Head of caudate nucleus (tissue), 42 donors: Measurements from ENCODE around the gene ZNF850.
"Not testable (repeated sequence)": the region's sequence is repeated elsewhere in the genome, so short reads cannot be mapped to it uniquely, and the experiment has no call there.

Experiments
- DNase-seq, 42 donors: peaks; one replicate each; pipeline versions ENCODE4 v3.0.0 to v3.0.0-alpha.2; 2020 to 2021; ENCODE audit warnings: mixed read lengths in 7 of 42
- intact Hi-C: fragments of 100-400 bp; cut with DNase I; formaldehyde crosslinking; loops from one replicate; pipeline ENCODE4 v1.15.0; 2022

Gene ZNF850

GRCh38 chr19:36772311-36773222 lies at the start of gene ZNF850:
ZNF850 (minus strand) TSS chr19:36772807; CDS start chr19:36762606, 10,201 bp downstream.
- DNase-seq, result peak; percentile 91 to 98 (median 95)
- intact Hi-C loops, result loop anchor here (2.0 to 10.0 kb wide), 2 partner anchors 78 to 88 kb away; partner anchors contain the start of genes ZNF345 and ZNF567

GRCh38 chr19:36821758-36822157 lies 49.2 kb upstream of the ZNF850 start:
- no peak for DNase-seq
- intact Hi-C loops, result no loop called here

DNA sequence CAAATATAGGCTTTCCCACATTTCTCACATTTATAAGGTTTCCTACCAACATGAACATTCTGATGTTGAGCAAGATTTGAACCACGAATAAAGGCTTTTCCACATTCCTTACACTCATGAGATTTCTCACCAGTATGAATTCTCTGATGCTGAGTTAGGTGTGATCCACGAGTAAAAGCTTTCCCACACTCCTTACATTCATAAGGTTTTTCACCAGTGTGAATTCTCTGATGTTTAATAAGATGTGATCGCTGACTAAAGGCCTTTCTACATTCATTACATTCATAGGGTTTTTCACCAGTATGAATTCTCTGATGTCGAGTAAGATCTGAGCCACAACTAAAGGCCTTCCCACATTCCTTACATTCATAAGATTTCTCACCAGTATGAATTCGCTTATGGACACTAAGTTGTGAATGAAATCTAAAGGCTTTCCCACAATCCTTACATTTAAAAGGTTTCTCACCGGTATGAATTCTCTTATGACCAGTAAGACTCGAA lies 46.6 kb upstream of the ZNF850 start:
- no peak for DNase-seq
- intact Hi-C loops, result no loop called here

DNA sequence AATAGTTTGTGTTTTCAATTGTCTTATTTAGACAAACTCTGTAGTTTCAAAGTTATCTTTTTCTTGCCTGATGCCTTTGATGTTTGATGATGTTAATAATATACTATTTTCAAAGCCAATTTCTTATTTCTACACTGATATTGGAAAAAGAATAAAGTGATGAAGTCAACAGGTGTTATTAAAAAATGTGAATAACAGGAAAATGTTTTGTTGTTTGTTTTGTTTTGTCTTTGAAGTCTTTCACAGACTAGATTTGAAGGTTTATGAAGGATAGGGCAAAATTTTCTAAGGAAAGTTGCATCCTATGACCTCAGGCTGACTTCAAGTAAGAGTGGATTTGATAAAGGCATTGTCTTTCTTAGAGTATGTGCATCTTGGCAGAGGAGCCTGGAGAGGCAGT lies 34.4 kb upstream of the ZNF850 start:
- DNase-seq, result no peak
- intact Hi-C loops, result no loop called here

- intact Hi-C loops, result no loop called here
- no peak for DNase-seq
Measured at GRCh38 chr19:36805364-36805763, 32.8 kb upstream of the ZNF850 start.

DNA sequence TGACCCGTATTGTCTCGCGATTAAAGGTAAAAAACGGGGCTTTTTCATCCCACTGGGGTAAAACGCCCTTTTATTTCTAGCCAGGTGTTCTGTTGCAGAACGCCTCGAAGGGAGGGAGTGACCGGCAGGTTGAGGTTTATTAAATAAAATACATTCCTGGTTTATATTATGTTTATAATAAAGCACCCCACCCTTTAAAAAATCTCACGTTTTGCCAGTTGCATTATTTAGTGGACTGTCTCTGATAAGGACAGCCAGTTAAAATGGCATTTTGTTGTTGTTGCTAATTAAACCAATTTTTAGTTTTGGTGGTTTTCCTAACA lies 25.1 kb upstream of the ZNF850 start:
- intact Hi-C loops, result no loop called here
- no peak for DNase-seq

DNA sequence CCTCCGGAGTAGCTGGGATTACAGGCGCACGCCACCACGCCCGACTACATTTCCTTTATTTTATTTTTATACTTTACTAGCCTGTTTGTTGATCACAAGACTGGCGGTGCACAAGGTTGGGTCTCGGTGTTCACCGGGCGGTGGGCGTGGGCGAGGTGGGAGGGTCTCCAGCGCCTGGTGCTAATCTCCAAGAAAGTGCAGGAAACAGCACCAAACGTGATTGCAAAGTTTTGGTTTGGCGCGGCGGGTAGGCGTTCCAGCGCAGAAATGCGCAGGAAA lies 24.0 kb upstream of the ZNF850 start:
- intact Hi-C loops, result no loop called here
- DNase-seq, result no peak

GRCh38 chr19:36791420-36792141 lies 19.0 kb upstream of the ZNF850 start:
- intact Hi-C loops, result not testable (repeated sequence)
- peak in 34 of 42 donors; percentile 6 to 77 (median 39) for DNase-seq

GRCh38 chr19:36775768-36776167 lies 3.2 kb upstream of the ZNF850 start:
- DNase-seq, result peak in 27 of 42 donors; percentile 11 to 84 (median 42)
- intact Hi-C loops, result loop anchor here (10.0 kb wide), 1 partner anchor 91 kb away; the partner anchor contains the start of gene ZNF567

DNA sequence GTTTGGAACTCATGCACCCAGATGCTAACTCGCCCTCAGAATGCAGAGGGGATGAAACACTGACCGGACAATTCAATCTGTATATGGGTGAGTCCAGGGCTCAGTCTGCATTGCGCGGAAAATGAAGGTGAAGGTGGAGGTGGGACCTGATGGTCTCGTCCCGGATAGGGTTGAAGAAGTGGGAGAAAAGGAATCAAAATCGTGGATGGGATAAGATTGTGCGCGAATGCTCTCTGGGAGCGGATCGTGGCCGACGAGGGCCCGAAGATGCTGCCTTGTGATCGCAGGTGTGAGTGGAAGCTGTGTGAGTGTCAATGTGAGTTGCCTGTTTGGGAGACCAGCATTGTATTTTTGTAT lies 594 bp upstream of the ZNF850 start:
- DNase-seq, result peak in 1 of 42 donors; percentile 2
- intact Hi-C loops, result loop anchor here (2.0 to 10.0 kb wide), 2 partner anchors 78 to 88 kb away; partner anchors contain the start of genes ZNF345 and ZNF567

DNA sequence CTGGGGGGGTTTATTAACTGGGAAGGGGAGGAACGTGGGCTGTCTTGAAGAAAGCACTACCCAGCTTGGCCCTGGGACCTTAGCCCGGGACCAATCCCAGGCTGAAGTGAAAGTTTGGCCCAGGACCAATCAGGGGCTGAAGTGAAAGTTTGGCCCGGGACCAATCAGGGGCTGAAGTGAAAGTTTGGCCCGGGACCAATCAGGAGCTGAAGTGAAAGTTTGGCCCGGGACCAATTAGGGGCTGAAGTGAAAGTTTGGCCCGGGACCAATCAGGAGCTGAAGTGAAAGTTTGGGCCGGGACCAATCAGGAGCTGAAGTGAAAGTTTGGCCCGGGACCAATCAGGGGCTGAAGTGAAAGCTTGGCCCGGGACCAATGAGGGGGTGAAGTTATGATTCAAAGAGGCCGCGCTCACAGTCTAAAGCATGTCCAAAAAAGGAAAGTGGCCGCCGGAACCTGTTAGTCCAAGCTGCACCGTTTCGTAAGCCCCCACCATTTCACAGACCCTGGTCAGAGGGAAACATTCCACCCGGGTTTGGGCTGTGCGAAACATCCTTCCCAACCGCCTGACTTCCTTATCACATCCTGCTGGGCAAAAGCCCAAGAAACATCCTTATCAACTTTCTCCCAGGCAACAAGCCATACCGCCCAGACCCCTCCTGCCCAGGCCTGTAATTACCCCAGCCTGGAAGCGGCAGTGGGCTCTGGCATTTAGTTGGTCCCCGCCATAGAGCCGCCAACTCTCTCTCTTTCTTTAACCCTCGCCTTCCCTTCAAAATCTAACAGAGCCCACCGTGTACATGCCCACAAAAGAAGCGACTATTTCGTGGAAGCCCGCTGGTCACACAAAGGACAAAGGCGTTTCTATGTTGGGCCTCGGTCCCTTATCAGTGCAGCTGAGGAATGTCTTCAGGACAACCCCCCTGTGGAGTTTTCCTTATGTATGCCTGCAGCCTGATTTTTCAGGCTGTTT lies 1.1 kb downstream of the ZNF850 start:
- DNase-seq, result peak in 40 of 42 donors; percentile 17 to 80 (median 56)
- intact Hi-C loops, result loop anchor here (2.0 to 10.0 kb wide), 2 partner anchors 79 to 87 kb away; partner anchors contain the start of genes ZNF345 and ZNF567

DNA sequence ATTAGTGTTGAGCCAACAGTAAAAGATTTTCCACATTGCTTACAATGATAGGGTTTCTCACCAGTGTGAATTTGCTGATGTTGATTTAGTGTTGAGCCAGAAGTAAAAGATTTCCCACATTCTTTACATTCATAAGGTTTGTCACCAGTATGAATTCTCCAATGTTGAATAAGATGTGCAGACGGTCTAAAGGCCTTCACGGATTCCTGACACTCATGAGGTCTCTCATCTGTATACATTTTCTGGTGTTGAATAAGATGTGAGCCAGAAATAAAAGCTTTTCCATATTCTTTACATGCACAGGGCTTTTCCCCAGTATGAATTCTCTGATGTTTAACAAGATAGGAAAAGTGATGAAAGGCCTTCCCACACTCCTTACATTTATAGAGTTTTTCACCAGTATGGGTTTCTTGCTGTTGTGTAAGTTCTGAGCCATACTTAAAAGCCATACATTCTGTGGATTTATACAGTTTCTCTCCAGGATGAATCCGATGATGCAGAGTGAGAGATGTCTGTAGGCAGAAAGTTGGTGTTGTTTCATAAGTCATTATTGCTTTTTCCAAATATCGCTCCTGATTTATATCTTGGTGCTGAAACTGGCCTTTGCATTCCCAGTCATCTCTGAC lies 22.4 kb downstream of the ZNF850 start:
- no peak for DNase-seq
- intact Hi-C loops, result no loop called here

- intact Hi-C loops, DNase-seq: not testable (repeated sequence)
Measured at GRCh38 chr19:36749613-36750012, 23.0 kb downstream of the ZNF850 start.

DNA sequence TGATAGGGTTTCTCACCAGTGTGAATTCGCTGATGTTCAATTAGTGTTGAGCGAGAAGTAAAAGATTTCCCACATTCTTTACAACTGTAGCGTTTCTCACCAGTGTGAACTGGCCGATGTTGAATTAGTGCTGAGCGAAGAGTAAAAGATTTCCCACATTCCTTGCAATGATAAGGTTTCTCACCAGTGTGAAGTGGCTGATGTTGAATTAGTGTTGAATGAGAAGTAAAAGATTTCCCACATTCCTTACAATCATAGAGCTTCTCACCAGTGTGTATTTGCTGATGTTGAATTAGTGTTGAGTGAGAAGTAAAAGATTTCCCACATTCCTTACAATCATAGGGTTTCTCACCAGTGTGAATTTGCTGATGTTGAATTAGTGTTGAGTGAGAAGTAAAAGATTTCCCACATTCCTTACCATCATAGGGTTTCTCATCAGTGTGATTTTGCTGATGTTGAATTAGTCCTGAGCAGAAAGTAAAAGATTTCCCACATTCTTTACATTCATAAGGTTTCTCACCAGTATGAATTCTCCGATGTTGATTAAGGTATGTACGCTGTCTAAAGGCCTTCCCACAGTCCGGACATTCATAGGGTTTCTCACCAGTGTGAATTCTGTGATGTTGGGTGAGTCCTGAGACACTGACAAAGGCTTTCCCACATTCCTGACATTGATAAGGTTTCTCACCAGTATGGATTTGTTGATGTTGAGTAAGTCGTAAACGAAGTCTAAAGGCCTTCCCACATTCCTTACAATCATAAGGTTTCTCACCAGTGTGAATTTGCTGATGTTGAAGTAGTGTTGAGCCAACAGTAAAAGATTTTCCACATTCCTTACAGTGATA lies 24.0 kb downstream of the ZNF850 start:
- DNase-seq, result no peak
- intact Hi-C loops, result no loop called here

- intact Hi-C loops, result no loop called here
- DNase-seq, result no peak
Measured at GRCh38 chr19:36747750-36748149, 24.9 kb downstream of the ZNF850 start.

DNA sequence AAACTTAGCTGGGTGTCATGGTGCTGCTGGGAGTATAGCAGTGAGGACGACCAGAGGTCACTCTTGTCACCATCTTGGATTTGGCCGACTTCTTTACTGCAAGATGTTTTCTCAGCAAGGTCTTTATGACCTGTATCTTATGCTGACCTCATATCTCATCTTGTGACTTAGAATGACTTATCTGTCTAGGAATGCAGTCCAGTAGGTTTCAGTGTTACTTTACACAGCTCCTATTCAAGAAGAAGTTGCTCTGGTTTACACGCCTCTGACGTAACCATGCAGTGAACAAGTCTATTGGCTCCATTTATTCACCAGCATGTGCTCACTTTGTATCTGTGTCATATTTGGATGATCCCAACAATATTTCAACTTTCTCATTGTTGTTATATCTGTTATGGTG lies 26.7 kb downstream of the ZNF850 start:
- intact Hi-C loops, result no loop called here
- DNase-seq, result no peak

GRCh38 chr19:36736166-36736565 lies 36.4 kb downstream of the ZNF850 start:
- intact Hi-C loops, DNase-seq: not testable (repeated sequence)
